Measurements from ENCODE around the gene BCKDHB. TPM values are rescaled to one million over a fixed set of nuclear protein-coding genes. Genes with fewer than 3 reads are reported as not detected.
A peak's percentile ranks its signal among the peaks of the same experiment; 100 is the strongest.

BCKDHB gene
- polyA plus RNA-seq, 1 of the 3 experiments (the other 2 are of a cell fraction) = 19.9 TPM

GRCh38 chr6:80217794-80218193 is 111.3 kb downstream of the BCKDHB start:
- Histone ChIP-seq H3K27me3 (ENCODE audit: insufficient read depth) (no peaks in the 10 kb centered on the region), H3K36me3 (replicated peaks in 1 of 2; ENCODE audit: control insufficient read depth in 1 of 2, insufficient read depth in 2 of 2, low read length in 1 of 2) (peaks cover 0 to 8% of the 10 kb centered on the region in 2 experiments), H3K9me2 (no peaks in the 10 kb centered on the region), H3K9ac (no peak overlapping the region), H3K4me1 (ENCODE audit: control insufficient read depth in 1 of 2, insufficient read depth in 2 of 2, low read depth in 1 of 2, low read length in 1 of 2) (no peaks in the 10 kb centered on the region; a peak in 2 of 4 replicates), H3K4me2 (no peak overlapping the region), H3F3A (replicated peaks; ENCODE audit: insufficient read depth) (no peaks in the 10 kb centered on the region), H4K20me1 (ENCODE audit: insufficient read depth) (no peaks in the 10 kb centered on the region), H2AFZ (ENCODE audit: low read depth) (no peak overlapping the region), H3K79me2 (ENCODE audit: insufficient read depth) (no peaks in the 10 kb centered on the region), H3K9me3 (no peaks in the 10 kb centered on the region), H3K4me3 (ENCODE audit: low read depth in 2 of 2, low read length in 1 of 2) (no peak overlapping the region), H3K27ac (ENCODE audit: low read depth in 2 of 2, low read length in 1 of 2) (peak overlapping the region; percentile 37 to 44; a peak in 2 of 4 replicates)
- POLR2A ChIA-PET = no interaction called here
- no peak for DNase-seq
- WGBS (ENCODE audit: low lambda C conversion rate) = 82% methylated on average over 6 of the region's 6 CpGs
- CTCF ChIA-PET = no interaction called here
- TF ChIP-seq TCF12 (IDR thresholded peaks at IDR 0.05) (peak; percentile 72), GATA2 (CRISPR knock-in tag; IDR thresholded peaks at IDR 0.05) (no peak), EZH2phosphoT487 (IDR thresholded peaks at IDR 0.05; ENCODE audit: borderline replicate concordance, low read depth) (no peak), RXRA (IDR thresholded peaks at IDR 0.05; ENCODE audit: borderline replicate concordance, low read depth) (no peak), NRF1 (IDR thresholded peaks at IDR 0.05; ENCODE audit: low read depth, low read length) (no peak), TAF1 (IDR thresholded peaks at IDR 0.05; ENCODE audit: borderline replicate concordance, low read depth, low read length) (no peak), ELF1 (IDR thresholded peaks at IDR 0.05) (no peak), MEF2A (IDR thresholded peaks at IDR 0.05; ENCODE audit: borderline replicate concordance, low read depth) (no peak), PBX3 (IDR thresholded peaks at IDR 0.05) (peak; percentile 54), RCOR1 (IDR thresholded peaks at IDR 0.05; ENCODE audit: low read length) (no peak), USF2 (IDR thresholded peaks at IDR 0.05; ENCODE audit: borderline replicate concordance, low read depth, low read length) (no peak), SIN3A (IDR thresholded peaks at IDR 0.05; ENCODE audit: borderline replicate concordance, low read depth, low read length) (no peak), RAD21 (IDR thresholded peaks at IDR 0.05; ENCODE audit: low read length) (no peak), YY1 (IDR thresholded peaks at IDR 0.05; ENCODE audit: low read depth) (no peak), MXI1 (IDR thresholded peaks at IDR 0.05; ENCODE audit: low read depth, low read length) (no peak), SMC3 (IDR thresholded peaks at IDR 0.05; ENCODE audit: low read depth, low read length) (no peak), REST (IDR thresholded peaks at IDR 0.05; ENCODE audit: low read depth, low read length) (no peak), FOXM1 (IDR thresholded peaks at IDR 0.05; ENCODE audit: low read depth) (no peak), RFX5 (IDR thresholded peaks at IDR 0.05; ENCODE audit: low read length) (no peak), MAX (IDR thresholded peaks at IDR 0.05; ENCODE audit: low read depth) (0 out of 2 replicates have a peak, but pooled peaks have one; percentile 12), NFIC (IDR thresholded peaks at IDR 0.05; ENCODE audit: borderline replicate concordance) (peak; percentile 43; the same call in 1 of the 2 replicates), JUND (IDR thresholded peaks at IDR 0.05) (peak; percentile 32; the same call in 1 of the 2 replicates)
- TF ChIP-seq, protein P1, sequence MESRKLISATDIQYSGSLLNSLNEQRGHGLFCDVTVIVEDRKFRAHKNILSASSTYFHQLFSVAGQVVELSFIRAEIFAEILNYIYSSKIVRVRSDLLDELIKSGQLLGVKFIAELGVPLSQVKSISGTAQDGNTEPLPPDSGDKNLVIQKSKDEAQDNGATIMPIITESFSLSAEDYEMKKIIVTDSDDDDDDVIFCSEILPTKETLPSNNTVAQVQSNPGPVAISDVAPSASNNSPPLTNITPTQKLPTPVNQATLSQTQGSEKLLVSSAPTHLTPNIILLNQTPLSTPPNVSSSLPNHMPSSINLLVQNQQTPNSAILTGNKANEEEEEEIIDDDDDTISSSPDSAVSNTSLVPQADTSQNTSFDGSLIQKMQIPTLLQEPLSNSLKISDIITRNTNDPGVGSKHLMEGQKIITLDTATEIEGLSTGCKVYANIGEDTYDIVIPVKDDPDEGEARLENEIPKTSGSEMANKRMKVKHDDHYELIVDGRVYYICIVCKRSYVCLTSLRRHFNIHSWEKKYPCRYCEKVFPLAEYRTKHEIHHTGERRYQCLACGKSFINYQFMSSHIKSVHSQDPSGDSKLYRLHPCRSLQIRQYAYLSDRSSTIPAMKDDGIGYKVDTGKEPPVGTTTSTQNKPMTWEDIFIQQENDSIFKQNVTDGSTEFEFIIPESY (IDR thresholded peaks at IDR 0.05; ENCODE audit: borderline replicate concordance, low read depth) = no peak
- TF ChIP-seq, protein P2, sequence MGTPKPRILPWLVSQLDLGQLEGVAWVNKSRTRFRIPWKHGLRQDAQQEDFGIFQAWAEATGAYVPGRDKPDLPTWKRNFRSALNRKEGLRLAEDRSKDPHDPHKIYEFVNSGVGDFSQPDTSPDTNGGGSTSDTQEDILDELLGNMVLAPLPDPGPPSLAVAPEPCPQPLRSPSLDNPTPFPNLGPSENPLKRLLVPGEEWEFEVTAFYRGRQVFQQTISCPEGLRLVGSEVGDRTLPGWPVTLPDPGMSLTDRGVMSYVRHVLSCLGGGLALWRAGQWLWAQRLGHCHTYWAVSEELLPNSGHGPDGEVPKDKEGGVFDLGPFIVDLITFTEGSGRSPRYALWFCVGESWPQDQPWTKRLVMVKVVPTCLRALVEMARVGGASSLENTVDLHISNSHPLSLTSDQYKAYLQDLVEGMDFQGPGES (IDR thresholded peaks at IDR 0.05; ENCODE audit: low read depth, low read length) = no peak
- TF ChIP-seq, protein P3, sequence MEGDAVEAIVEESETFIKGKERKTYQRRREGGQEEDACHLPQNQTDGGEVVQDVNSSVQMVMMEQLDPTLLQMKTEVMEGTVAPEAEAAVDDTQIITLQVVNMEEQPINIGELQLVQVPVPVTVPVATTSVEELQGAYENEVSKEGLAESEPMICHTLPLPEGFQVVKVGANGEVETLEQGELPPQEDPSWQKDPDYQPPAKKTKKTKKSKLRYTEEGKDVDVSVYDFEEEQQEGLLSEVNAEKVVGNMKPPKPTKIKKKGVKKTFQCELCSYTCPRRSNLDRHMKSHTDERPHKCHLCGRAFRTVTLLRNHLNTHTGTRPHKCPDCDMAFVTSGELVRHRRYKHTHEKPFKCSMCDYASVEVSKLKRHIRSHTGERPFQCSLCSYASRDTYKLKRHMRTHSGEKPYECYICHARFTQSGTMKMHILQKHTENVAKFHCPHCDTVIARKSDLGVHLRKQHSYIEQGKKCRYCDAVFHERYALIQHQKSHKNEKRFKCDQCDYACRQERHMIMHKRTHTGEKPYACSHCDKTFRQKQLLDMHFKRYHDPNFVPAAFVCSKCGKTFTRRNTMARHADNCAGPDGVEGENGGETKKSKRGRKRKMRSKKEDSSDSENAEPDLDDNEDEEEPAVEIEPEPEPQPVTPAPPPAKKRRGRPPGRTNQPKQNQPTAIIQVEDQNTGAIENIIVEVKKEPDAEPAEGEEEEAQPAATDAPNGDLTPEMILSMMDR (IDR thresholded peaks at IDR 0.05) = no peak

All from SK-N-SH (cell line).